GM13977 (cell line): ENCODE results near the gene HNRNPH3.

Experiments used
- DNase-seq: peaks from one replicate; pipeline ENCODE4 v3.0.0; 2012; ENCODE audit warnings: low spot score
- CTCF ChIP-seq: IDR thresholded peaks from 2 replicates; pipeline ENCODE4 v1.5.1; 2012; ENCODE audit warnings: mild to moderate bottlenecking, control low read depth; ENCODE audit not compliant: insufficient read depth; ENCODE audit errors: extremely low read depth, missing control alignments
- in situ Hi-C: fragments of 300-500 bp; cut with MboI; formaldehyde crosslinking; loops from one replicate; pipeline ENCODE4 v1.12.0; 2022; ENCODE audit warnings: low sequenced_read_pairs, low pct_unique_long_range_greater_than_20kb, mixed read lengths, inconsistent platforms; ENCODE audit not compliant: unreplicated experiment

Gene HNRNPH3

GRCh38 chr10:68367121-68367520 lies 35.3 kb downstream of the HNRNPH3 start:
- no peak for DNase-seq
- in situ Hi-C loops = no loop called here
- TF ChIP-seq CTCF = no peak

GRCh38 chr10:68371604-68372003 lies 39.7 kb downstream of the HNRNPH3 start:
- DNase-seq = no peak
- in situ Hi-C loops = no loop called here
- TF ChIP-seq CTCF = no peak

- TF ChIP-seq CTCF = no peak
- in situ Hi-C loops = no loop called here
- no peak for DNase-seq
Observed at GRCh38 chr10:68385740-68386139, 53.9 kb downstream of the HNRNPH3 start.
